ENCODE measurements around the gene ADAMTS12. TPM values are rescaled to one million over a fixed set of nuclear protein-coding genes. Genes with fewer than 3 reads are reported as not detected.

Gene ADAMTS12
- total and polyA plus RNA-seq, 2 experiments from 2014 or later, result 9.1 to 17.1 TPM

DNA sequence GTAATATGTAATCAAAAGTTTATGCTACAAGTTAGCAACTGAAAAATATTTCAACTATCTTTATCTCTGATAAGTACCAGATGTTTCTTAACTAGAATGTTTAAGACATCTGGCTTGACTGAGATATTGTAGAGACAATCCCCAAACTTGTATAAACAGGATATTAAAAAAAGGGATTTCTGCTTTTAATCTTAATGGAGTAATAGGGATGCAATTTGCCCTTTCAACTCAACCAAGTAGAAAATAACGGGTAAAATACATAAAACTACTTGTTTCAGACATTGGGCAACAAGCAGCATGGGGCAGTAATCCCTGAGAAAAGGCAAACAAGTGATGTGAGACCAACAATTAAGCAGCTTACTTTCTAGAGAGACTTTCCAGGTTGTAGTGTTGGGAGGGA, 9.4 kb upstream of the ADAMTS12 start (continued):
- TF ChIP-seq, protein P1, sequence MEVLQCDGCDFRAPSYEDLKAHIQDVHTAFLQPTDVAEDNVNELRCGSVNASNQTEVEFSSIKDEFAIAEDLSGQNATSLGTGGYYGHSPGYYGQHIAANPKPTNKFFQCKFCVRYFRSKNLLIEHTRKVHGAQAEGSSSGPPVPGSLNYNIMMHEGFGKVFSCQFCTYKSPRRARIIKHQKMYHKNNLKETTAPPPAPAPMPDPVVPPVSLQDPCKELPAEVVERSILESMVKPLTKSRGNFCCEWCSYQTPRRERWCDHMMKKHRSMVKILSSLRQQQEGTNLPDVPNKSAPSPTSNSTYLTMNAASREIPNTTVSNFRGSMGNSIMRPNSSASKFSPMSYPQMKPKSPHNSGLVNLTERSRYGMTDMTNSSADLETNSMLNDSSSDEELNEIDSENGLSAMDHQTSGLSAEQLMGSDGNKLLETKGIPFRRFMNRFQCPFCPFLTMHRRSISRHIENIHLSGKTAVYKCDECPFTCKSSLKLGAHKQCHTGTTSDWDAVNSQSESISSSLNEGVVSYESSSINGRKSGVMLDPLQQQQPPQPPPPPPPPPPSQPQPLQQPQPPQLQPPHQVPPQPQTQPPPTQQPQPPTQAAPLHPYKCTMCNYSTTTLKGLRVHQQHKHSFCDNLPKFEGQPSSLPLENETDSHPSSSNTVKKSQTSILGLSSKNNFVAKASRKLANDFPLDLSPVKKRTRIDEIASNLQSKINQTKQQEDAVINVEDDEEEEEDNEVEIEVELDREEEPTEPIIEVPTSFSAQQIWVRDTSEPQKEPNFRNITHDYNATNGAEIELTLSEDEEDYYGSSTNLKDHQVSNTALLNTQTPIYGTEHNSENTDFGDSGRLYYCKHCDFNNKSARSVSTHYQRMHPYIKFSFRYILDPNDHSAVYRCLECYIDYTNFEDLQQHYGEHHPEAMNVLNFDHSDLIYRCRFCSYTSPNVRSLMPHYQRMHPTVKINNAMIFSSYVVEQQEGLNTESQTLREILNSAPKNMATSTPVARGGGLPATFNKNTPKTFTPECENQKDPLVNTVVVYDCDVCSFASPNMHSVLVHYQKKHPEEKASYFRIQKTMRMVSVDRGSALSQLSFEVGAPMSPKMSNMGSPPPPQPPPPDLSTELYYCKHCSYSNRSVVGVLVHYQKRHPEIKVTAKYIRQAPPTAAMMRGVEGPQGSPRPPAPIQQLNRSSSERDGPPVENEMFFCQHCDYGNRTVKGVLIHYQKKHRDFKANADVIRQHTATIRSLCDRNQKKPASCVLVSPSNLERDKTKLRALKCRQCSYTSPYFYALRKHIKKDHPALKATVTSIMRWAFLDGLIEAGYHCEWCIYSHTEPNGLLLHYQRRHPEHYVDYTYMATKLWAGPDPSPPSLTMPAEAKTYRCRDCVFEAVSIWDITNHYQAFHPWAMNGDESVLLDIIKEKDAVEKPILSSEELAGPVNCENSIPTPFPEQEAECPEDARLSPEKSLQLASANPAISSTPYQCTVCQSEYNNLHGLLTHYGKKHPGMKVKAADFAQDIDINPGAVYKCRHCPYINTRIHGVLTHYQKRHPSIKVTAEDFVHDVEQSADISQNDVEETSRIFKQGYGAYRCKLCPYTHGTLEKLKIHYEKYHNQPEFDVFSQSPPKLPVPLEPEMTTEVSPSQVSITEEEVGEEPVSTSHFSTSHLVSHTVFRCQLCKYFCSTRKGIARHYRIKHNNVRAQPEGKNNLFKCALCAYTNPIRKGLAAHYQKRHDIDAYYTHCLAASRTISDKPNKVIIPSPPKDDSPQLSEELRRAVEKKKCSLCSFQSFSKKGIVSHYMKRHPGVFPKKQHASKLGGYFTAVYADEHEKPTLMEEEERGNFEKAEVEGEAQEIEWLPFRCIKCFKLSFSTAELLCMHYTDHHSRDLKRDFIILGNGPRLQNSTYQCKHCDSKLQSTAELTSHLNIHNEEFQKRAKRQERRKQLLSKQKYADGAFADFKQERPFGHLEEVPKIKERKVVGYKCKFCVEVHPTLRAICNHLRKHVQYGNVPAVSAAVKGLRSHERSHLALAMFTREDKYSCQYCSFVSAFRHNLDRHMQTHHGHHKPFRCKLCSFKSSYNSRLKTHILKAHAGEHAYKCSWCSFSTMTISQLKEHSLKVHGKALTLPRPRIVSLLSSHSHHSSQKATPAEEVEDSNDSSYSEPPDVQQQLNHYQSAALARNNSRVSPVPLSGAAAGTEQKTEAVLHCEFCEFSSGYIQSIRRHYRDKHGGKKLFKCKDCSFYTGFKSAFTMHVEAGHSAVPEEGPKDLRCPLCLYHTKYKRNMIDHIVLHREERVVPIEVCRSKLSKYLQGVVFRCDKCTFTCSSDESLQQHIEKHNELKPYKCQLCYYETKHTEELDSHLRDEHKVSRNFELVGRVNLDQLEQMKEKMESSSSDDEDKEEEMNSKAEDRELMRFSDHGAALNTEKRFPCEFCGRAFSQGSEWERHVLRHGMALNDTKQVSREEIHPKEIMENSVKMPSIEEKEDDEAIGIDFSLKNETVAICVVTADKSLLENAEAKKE (CRISPR knock-in tag; IDR thresholded peaks at IDR 0.05), result no peak
- TF ChIP-seq STAT1 (IDR thresholded peaks at IDR 0.05; ENCODE audit: unreplicated experiment) (no peak), JUNB (IDR thresholded peaks at IDR 0.05; ENCODE audit: unreplicated experiment) (no peak), ZNF331 (CRISPR knock-in tag; IDR thresholded peaks at IDR 0.05; ENCODE audit: low read depth) (no peak)
- TF ChIP-seq, protein P2, sequence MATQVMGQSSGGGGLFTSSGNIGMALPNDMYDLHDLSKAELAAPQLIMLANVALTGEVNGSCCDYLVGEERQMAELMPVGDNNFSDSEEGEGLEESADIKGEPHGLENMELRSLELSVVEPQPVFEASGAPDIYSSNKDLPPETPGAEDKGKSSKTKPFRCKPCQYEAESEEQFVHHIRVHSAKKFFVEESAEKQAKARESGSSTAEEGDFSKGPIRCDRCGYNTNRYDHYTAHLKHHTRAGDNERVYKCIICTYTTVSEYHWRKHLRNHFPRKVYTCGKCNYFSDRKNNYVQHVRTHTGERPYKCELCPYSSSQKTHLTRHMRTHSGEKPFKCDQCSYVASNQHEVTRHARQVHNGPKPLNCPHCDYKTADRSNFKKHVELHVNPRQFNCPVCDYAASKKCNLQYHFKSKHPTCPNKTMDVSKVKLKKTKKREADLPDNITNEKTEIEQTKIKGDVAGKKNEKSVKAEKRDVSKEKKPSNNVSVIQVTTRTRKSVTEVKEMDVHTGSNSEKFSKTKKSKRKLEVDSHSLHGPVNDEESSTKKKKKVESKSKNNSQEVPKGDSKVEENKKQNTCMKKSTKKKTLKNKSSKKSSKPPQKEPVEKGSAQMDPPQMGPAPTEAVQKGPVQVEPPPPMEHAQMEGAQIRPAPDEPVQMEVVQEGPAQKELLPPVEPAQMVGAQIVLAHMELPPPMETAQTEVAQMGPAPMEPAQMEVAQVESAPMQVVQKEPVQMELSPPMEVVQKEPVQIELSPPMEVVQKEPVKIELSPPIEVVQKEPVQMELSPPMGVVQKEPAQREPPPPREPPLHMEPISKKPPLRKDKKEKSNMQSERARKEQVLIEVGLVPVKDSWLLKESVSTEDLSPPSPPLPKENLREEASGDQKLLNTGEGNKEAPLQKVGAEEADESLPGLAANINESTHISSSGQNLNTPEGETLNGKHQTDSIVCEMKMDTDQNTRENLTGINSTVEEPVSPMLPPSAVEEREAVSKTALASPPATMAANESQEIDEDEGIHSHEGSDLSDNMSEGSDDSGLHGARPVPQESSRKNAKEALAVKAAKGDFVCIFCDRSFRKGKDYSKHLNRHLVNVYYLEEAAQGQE (IDR thresholded peaks at IDR 0.05; ENCODE audit: unreplicated experiment), result no peak

DNA sequence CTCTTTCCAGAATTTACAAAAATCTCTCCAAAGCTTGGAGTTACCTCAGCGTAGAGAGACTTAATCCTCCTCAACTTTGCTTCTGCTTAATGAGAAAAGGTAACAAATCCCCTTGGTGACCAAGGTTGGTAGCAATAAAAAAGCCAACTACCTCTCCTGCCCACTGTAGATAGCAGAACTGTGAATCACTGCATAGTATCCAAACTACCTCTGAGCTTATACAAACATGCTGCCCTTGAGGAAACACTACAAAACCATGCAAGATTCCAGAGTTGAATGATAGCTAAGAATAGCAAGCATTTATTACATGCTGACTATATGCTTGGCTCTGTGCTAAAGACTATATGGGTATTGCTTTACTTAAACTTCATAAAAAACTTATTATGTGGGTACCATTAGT, 2.8 kb upstream of the ADAMTS12 start:
- Mint-ChIP-seq H3K27me3 (ENCODE audit: insufficient read depth, low read depth, poor library complexity) (peaks cover 14% of the 10 kb centered on the region), H3K36me3 (ENCODE audit: low read depth) (no peaks in the 10 kb centered on the region; the same call in 1 of the 3 replicates), H3K27ac (no peak overlapping the region), H3K4me3 (no peak overlapping the region), H3K9me3 (no peaks in the 10 kb centered on the region), H3K4me1 (peaks cover 24% of the 10 kb centered on the region)
- ATAC-seq (no peak), DNase-seq (ENCODE audit: low spot score) (no peak)
- Histone ChIP-seq H4K20me1 (replicated peaks; ENCODE audit: insufficient read depth) (no peaks in the 10 kb centered on the region), H3K9me2 (ENCODE audit: insufficient read depth) (0 out of 2 replicates have a peak, but pooled peaks cover 12% of the 10 kb centered on the region), H2AFZ (no peak overlapping the region), H3K4me2 (no peak overlapping the region), H3K27ac (ENCODE audit: low read depth) (no peak overlapping the region), H3F3A (replicated peaks; ENCODE audit: low read depth) (peaks cover 8% of the 10 kb centered on the region; the same call in 1 of the 2 replicates), H3K36me3 (ENCODE audit: insufficient read depth) (no peaks in the 10 kb centered on the region), H3K4me3 (no peak overlapping the region), H3K27me3 (ENCODE audit: insufficient read depth) (peaks cover 7% of the 10 kb centered on the region), H3K79me2 (replicated peaks; ENCODE audit: insufficient read depth) (peaks cover 13% of the 10 kb centered on the region), H3K4me1 (ENCODE audit: insufficient read depth) (peaks cover 27% of the 10 kb centered on the region)
- TF ChIP-seq EZH2phosphoT487 (IDR thresholded peaks at IDR 0.05; ENCODE audit: unreplicated experiment) (no peak), ZNF114 (CRISPR knock-in tag; IDR thresholded peaks at IDR 0.05) (no peak), CREB1 (CRISPR knock-in tag; IDR thresholded peaks at IDR 0.05; ENCODE audit: low read depth) (no peak), ZNF331 (CRISPR knock-in tag; IDR thresholded peaks at IDR 0.05; ENCODE audit: low read depth) (no peak), JUNB (IDR thresholded peaks at IDR 0.05; ENCODE audit: unreplicated experiment) (no peak), STAT1 (IDR thresholded peaks at IDR 0.05; ENCODE audit: unreplicated experiment) (no peak), POLR2AphosphoS5 (IDR thresholded peaks at IDR 0.05; ENCODE audit: low read depth) (no peak)
- TF ChIP-seq, protein P2 (IDR thresholded peaks at IDR 0.05; ENCODE audit: unreplicated experiment), result no peak
- TF ChIP-seq, protein P3, sequence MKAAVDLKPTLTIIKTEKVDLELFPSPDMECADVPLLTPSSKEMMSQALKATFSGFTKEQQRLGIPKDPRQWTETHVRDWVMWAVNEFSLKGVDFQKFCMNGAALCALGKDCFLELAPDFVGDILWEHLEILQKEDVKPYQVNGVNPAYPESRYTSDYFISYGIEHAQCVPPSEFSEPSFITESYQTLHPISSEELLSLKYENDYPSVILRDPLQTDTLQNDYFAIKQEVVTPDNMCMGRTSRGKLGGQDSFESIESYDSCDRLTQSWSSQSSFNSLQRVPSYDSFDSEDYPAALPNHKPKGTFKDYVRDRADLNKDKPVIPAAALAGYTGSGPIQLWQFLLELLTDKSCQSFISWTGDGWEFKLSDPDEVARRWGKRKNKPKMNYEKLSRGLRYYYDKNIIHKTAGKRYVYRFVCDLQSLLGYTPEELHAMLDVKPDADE (IDR thresholded peaks at IDR 0.05), result no peak

Data from GM23338 (cell line).